ENCODE measurements around the gene TAF11.
A peak's percentile ranks its signal among the peaks of the same experiment; 100 is the strongest.
"Not testable (repeated sequence)": the region's sequence is repeated elsewhere in the genome, so short reads cannot be mapped to it uniquely, and the experiment has no call there.

Gene TAF11

GRCh38 chr6:34866509-34866908 lies 21.3 kb downstream of the TAF11 start:
- WGBS, 2 experiments (ENCODE audit: insufficient coverage in 2 of 2), result 100% methylated on average over 1 of the region's 3 CpGs; no CpG with 5 or more reads in 1 of the 2 experiments
- Histone ChIP-seq H3K9me3 (ENCODE audit: control insufficient read depth, low read length) (no peaks in the 10 kb centered on the region), H3K4me3 (ENCODE audit: extremely low read depth, insufficient read depth, low read length, poor library complexity, severe bottlenecking) (no peak overlapping the region), H3K27ac (ENCODE audit: low read depth, low read length, severe bottlenecking) (no peak overlapping the region), H3K4me1 (ENCODE audit: control insufficient read depth, insufficient read depth, low read length, poor library complexity, severe bottlenecking) (peaks cover 3% of the 10 kb centered on the region), H3K36me3 (ENCODE audit: control insufficient read depth, insufficient read depth, low read length) (peaks cover 48% of the 10 kb centered on the region)

DNA sequence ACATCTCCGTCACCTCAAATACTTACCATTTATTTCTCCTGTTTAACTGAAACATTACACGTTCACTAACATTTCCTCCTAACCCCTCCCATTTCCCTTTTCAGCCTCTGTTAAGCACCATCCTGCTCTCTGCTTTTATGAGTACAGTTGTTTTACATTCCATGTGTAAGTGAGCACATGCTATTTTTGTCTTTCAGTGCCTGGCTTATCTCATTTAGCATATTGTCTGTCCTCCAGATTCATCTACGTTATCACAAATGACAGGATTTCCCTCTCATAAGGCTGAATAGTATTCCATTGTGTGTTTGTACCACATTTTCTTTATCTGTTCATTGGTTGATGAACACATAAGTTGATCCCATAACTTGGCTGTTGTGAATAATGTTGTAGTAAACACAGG lies 22.7 kb downstream of the TAF11 start:
- WGBS, 2 experiments (ENCODE audit: insufficient coverage in 2 of 2), result 78 to 100% methylated on average over 1 to 3 of the region's 3 CpGs
- Histone ChIP-seq H3K9me3 (ENCODE audit: control insufficient read depth, low read length) (no peaks in the 10 kb centered on the region), H3K36me3 (ENCODE audit: control insufficient read depth, insufficient read depth, low read length) (peaks cover 47% of the 10 kb centered on the region), H3K27ac (ENCODE audit: low read depth, low read length, severe bottlenecking) (peak overlapping the region; percentile 66), H3K4me3 (ENCODE audit: extremely low read depth, insufficient read depth, low read length, poor library complexity, severe bottlenecking) (no peak overlapping the region), H3K4me1 (ENCODE audit: control insufficient read depth, insufficient read depth, low read length, poor library complexity, severe bottlenecking) (peaks cover 3% of the 10 kb centered on the region)

DNA sequence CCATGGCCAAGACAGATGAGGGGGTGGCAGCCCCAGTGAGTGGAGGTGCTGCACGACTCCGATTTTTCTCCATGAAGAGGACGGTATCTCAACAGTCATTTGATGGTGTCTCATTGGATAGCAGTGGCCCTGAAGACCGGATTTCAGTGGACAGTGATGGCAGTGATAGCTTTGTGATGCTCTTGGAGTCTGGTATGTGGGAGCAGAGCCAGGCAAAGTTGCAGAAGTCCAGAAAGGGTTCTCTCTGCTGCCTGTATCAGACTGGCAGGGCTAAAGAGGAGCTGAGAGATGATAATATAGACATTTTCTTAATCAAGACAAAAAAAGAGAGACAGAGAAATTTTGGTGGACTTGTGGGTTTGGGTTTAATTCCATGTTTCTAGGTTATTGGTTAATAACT lies 23.8 kb downstream of the TAF11 start:
- Histone ChIP-seq H3K36me3 (ENCODE audit: control insufficient read depth, insufficient read depth, low read length) (peaks cover 53% of the 10 kb centered on the region), H3K4me1 (ENCODE audit: control insufficient read depth, insufficient read depth, low read length, poor library complexity, severe bottlenecking) (peaks cover 3% of the 10 kb centered on the region), H3K9me3 (ENCODE audit: control insufficient read depth, low read length) (no peaks in the 10 kb centered on the region), H3K4me3 (ENCODE audit: extremely low read depth, insufficient read depth, low read length, poor library complexity, severe bottlenecking) (no peak overlapping the region), H3K27ac (ENCODE audit: low read depth, low read length, severe bottlenecking) (no peak overlapping the region)
- 96% methylated on average over 2 to 4 of the region's 4 CpGs for WGBS, 2 experiments (ENCODE audit: insufficient coverage in 2 of 2)

GRCh38 chr6:34860776-34861175 lies 27.1 kb downstream of the TAF11 start:
- 89 to 100% methylated on average over 1 of the region's 1 CpG for WGBS, 2 experiments (ENCODE audit: insufficient coverage in 2 of 2)
- peaks cover 75% of the 10 kb centered on the region for H3K36me3 ChIP-seq (ENCODE audit: control insufficient read depth, insufficient read depth, low read length)

GRCh38 chr6:34859951-34860350 lies 27.9 kb downstream of the TAF11 start:
- Histone ChIP-seq H3K36me3 (ENCODE audit: control insufficient read depth, insufficient read depth, low read length) (peaks cover 80% of the 10 kb centered on the region), H3K4me1 (ENCODE audit: control insufficient read depth, insufficient read depth, low read length, poor library complexity, severe bottlenecking) (peaks cover 3% of the 10 kb centered on the region), H3K27ac (ENCODE audit: low read depth, low read length, severe bottlenecking) (no peak overlapping the region), H3K9me3 (ENCODE audit: control insufficient read depth, low read length) (no peaks in the 10 kb centered on the region), H3K4me3 (ENCODE audit: extremely low read depth, insufficient read depth, low read length, poor library complexity, severe bottlenecking) (no peak overlapping the region)
- 86 to 98% methylated on average over 4 of the region's 4 CpGs for WGBS, 2 experiments (ENCODE audit: insufficient coverage in 2 of 2)

More at GRCh38 chr6:34860776-34861175, 27.1 kb downstream of the TAF11 start:
- peaks cover 3% of the 10 kb centered on the region for H3K4me1 ChIP-seq (ENCODE audit: control insufficient read depth, insufficient read depth, low read length, poor library complexity, severe bottlenecking)
- no peaks in the 10 kb centered on the region for H3K9me3 ChIP-seq (ENCODE audit: control insufficient read depth, low read length)
- H3K27ac ChIP-seq (ENCODE audit: low read depth, low read length, severe bottlenecking), result no peak overlapping the region
- no peak overlapping the region for H3K4me3 ChIP-seq (ENCODE audit: extremely low read depth, insufficient read depth, low read length, poor library complexity, severe bottlenecking)

GRCh38 chr6:34858681-34859080 lies 29.2 kb downstream of the TAF11 start:
- Histone ChIP-seq H3K36me3 (ENCODE audit: control insufficient read depth, insufficient read depth, low read length) (peaks cover 72% of the 10 kb centered on the region), H3K4me3 (ENCODE audit: extremely low read depth, insufficient read depth, low read length, poor library complexity, severe bottlenecking) (no peak overlapping the region), H3K4me1 (ENCODE audit: control insufficient read depth, insufficient read depth, low read length, poor library complexity, severe bottlenecking) (no peaks in the 10 kb centered on the region), H3K27ac (ENCODE audit: low read depth, low read length, severe bottlenecking) (no peak overlapping the region), H3K9me3 (ENCODE audit: control insufficient read depth, low read length) (no peaks in the 10 kb centered on the region)
- WGBS, 2 experiments (ENCODE audit: insufficient coverage in 2 of 2), result 91 to 96% methylated on average over 5 to 7 of the region's 7 CpGs

- Histone ChIP-seq H3K9me3 (ENCODE audit: control insufficient read depth, low read length) (no peaks in the 10 kb centered on the region), H3K27ac (ENCODE audit: low read depth, low read length, severe bottlenecking) (no peak overlapping the region), H3K4me1 (ENCODE audit: control insufficient read depth, insufficient read depth, low read length, poor library complexity, severe bottlenecking) (no peaks in the 10 kb centered on the region), H3K36me3 (ENCODE audit: control insufficient read depth, insufficient read depth, low read length) (peaks cover 61% of the 10 kb centered on the region), H3K4me3 (ENCODE audit: extremely low read depth, insufficient read depth, low read length, poor library complexity, severe bottlenecking) (no peak overlapping the region)
- 88 to 92% methylated on average over 5 of the region's 7 CpGs for WGBS, 2 experiments (ENCODE audit: insufficient coverage in 2 of 2)
These were observed 32.4 kb downstream of the TAF11 start for GRCh38 chr6:34855463-34855862.

DNA sequence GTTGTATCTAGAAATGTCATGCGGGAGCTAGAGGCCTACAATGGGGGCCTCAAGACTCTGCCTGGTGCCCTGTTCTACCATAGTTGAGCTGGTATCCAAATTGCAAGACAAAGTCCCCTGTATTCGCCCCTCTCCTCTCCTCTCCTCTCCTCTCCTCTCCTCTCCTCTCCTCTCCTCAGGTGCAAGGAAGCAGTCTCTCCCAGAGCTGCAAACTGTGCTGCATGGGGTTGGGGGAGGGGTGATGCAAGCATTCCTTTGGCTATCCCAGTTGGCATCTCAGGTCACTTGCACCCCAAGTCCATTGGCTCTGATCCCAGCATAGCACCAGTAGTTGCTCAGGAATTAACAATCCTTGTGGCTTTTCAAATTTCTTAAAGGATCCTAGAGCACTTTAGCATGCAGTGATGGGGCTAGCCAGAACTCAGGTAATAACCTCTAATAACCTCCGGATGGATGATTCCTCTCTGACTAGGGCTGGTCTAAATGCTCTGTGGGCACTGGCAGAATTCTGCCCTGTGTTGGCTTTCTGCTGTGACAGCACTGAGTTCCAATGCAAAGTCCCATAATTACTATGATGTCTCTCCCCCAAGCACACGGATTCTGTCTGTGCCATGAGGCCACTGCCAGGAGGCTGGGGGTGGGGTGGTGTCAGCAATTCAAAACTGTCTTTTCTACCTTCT lies 35.3 kb downstream of the TAF11 start:
- no peaks in the 10 kb centered on the region for H3K4me1 ChIP-seq (ENCODE audit: control insufficient read depth, insufficient read depth, low read length, poor library complexity, severe bottlenecking)
- 67 to 85% methylated on average over 1 to 2 of the region's 4 CpGs for WGBS, 2 experiments (ENCODE audit: insufficient coverage in 2 of 2)
- peaks cover 36% of the 10 kb centered on the region for H3K36me3 ChIP-seq (ENCODE audit: control insufficient read depth, insufficient read depth, low read length)

DNA sequence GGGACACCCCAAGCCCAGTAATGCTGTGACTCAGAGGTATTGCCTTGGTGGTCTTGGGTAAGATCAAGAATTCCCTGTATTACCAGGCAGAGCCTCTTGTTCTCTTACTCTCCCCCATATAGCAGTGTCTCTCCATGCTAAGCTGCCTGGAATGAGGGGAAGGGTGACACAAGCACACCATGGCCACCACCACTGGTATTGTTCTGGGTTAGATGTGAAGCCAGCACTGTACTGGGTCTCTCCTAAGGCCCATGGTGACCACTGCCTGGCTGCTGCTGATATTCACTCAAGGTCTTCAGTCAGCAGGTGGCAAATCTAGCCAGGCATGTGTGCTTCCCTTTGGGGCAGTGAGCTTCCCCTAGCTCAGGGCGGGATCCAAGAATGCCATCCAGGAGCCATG lies 36.5 kb downstream of the TAF11 start:
- Histone ChIP-seq H3K9me3 (ENCODE audit: control insufficient read depth, low read length) (no peaks in the 10 kb centered on the region), H3K36me3 (ENCODE audit: control insufficient read depth, insufficient read depth, low read length) (peaks cover 25% of the 10 kb centered on the region), H3K27ac (ENCODE audit: low read depth, low read length, severe bottlenecking) (no peak overlapping the region), H3K4me1 (ENCODE audit: control insufficient read depth, insufficient read depth, low read length, poor library complexity, severe bottlenecking) (no peaks in the 10 kb centered on the region), H3K4me3 (ENCODE audit: extremely low read depth, insufficient read depth, low read length, poor library complexity, severe bottlenecking) (no peak overlapping the region)
- 82 to 100% methylated on average over 1 of the region's 1 CpG for WGBS, 2 experiments (ENCODE audit: insufficient coverage in 2 of 2)

More for the DNA sequence above, 35.3 kb downstream of the TAF11 start:
- no peak overlapping the region for H3K27ac ChIP-seq (ENCODE audit: low read depth, low read length, severe bottlenecking)
- no peaks in the 10 kb centered on the region for H3K9me3 ChIP-seq (ENCODE audit: control insufficient read depth, low read length)
- H3K4me3 ChIP-seq (ENCODE audit: extremely low read depth, insufficient read depth, low read length, poor library complexity, severe bottlenecking), result no peak overlapping the region

DNA sequence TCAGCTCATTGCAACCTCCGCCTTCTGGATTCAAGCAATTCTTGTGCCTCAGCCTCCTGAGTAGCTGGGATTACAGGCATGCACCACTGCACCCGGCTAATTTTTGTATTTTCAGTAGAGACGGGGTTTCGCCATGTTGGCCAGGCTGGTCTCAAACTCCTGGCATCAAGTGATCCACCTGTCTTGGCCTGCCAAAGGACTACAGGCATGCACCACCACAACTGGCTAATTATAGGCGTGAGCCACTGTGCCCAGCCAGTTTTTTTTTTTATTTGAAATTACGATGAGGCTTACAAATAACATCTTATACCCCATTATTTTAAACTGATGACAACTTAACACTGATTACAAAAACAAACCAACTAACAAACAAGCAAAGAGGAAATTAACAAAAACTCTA lies 38.8 kb downstream of the TAF11 start:
- not testable (repeated sequence) for H3K4me1 ChIP-seq (ENCODE audit: control insufficient read depth, insufficient read depth, low read length, poor library complexity, severe bottlenecking); H3K27ac ChIP-seq (ENCODE audit: low read depth, low read length, severe bottlenecking); H3K4me3 ChIP-seq (ENCODE audit: extremely low read depth, insufficient read depth, low read length, poor library complexity, severe bottlenecking); H3K9me3 ChIP-seq (ENCODE audit: control insufficient read depth, low read length)
- peaks cover 14% of the 10 kb centered on the region for H3K36me3 ChIP-seq (ENCODE audit: control insufficient read depth, insufficient read depth, low read length)
- 87% methylated on average over 5 of the region's 6 CpGs for WGBS, 2 experiments (ENCODE audit: insufficient coverage in 2 of 2)

DNA sequence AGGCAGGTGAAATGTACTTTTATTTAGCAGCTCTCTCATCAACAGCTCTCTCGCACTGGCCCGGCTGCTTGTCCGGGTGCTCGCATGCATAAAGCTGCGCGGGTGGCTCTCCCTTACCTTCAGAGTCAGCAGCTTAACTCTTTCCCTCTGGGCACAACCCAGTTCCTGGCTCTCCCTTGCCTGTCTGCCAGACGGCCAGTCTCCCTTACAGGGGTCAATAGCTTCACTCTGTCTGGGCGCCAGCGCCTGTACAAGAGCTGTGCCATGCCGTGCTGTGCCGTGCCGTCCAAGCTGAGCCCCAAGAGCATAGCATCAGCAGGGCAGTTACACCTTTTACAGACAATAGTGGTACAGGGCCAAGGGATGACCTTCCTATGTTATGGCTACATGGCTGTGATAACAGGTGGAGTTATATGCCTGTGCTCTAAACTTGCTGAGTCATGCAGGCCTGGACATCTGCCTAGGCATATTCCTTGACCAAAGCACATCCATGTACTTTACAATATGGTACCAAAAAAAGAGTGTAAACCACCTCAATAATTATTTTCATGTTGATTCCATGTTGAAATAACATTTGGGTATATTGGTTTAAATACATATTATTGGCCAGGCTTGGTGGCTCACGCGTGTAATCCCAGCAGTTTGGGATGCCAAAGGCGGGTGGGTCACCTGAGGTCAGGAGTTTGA lies 48.0 kb downstream of the TAF11 start:
- Histone ChIP-seq H3K36me3 (ENCODE audit: control insufficient read depth, insufficient read depth, low read length) (peaks cover 60% of the 10 kb centered on the region), H3K4me1 (ENCODE audit: control insufficient read depth, insufficient read depth, low read length, poor library complexity, severe bottlenecking) (peaks cover 7% of the 10 kb centered on the region), H3K4me3 (ENCODE audit: extremely low read depth, insufficient read depth, low read length, poor library complexity, severe bottlenecking) (no peak overlapping the region), H3K9me3 (ENCODE audit: control insufficient read depth, low read length) (no peaks in the 10 kb centered on the region), H3K27ac (ENCODE audit: low read depth, low read length, severe bottlenecking) (no peak overlapping the region)
- WGBS, 2 experiments (ENCODE audit: insufficient coverage in 2 of 2), result 95 to 96% methylated on average over 12 to 15 of the region's 15 CpGs
